ENCODE measurements around the gene DUSP16.

The DUSP16 gene

GRCh38 chr12:12486661-12487240 is 75.9 kb downstream of the DUSP16 start:
- peaks cover 2% of the 10 kb centered on the region for H3K79me1 ChIP-seq (ENCODE audit: low read depth, low read length)
- H4K91ac ChIP-seq (ENCODE audit: low read depth, low read length, poor library complexity), result no peak overlapping the region
- no peak overlapping the region for H3K4me2 ChIP-seq (ENCODE audit: insufficient read depth, low read length, poor library complexity, severe bottlenecking)
- no peak overlapping the region for H2BK15ac ChIP-seq (ENCODE audit: low read length)
- no peaks in the 10 kb centered on the region for H3K4me1 ChIP-seq (ENCODE audit: control insufficient read depth in 2 of 2, insufficient read depth in 1 of 2, low read depth in 1 of 2, low read length in 2 of 2)
- H3K4ac ChIP-seq (ENCODE audit: low read length), result no peak overlapping the region
- no peak overlapping the region for H2AK5ac ChIP-seq (ENCODE audit: low read depth, low read length)
- no peak overlapping the region for H2BK120ac ChIP-seq (ENCODE audit: low read depth, low read length)
- no CpG with 5 or more reads among the region's 6 CpGs for WGBS, 2 donors (ENCODE audit: extremely low coverage in 2 of 2, insufficient read length in 2 of 2, insufficient replicate concordance in 1 of 2)
- no peak overlapping the region for H2AFZ ChIP-seq (ENCODE audit: low read length)
- no peak for DNase-seq (ENCODE audit: low spot score)
- H3K4me3 ChIP-seq (ENCODE audit: low read length in 2 of 2), result no peak overlapping the region
- no peaks in the 10 kb centered on the region for H3K27me3 ChIP-seq (ENCODE audit: control insufficient read depth in 3 of 3, insufficient read depth in 3 of 3, low read depth in 1 of 3, low read length in 3 of 3)
- H3K9me3 ChIP-seq (replicated peaks in 1 of 2; ENCODE audit: control insufficient read depth in 2 of 2, insufficient read depth in 1 of 2, low read depth in 1 of 2, low read length in 2 of 2), result peaks cover 0 to 2% of the 10 kb centered on the region in 2 donors
- H2BK5ac ChIP-seq (ENCODE audit: low read length), result no peak overlapping the region
- H3K14ac ChIP-seq (ENCODE audit: low read length), result no peak overlapping the region
- no peak overlapping the region for H4K8ac ChIP-seq (ENCODE audit: low read depth, low read length)
- H3K18ac ChIP-seq (ENCODE audit: low read length), result no peak overlapping the region
- peaks cover 15 to 62% of the 10 kb centered on the region in 2 donors for H3K36me3 ChIP-seq (replicated peaks in 1 of 2; ENCODE audit: control insufficient read depth in 2 of 2, insufficient read depth in 2 of 2, low read length in 2 of 2)
- H2BK12ac ChIP-seq (ENCODE audit: low read length), result no peak overlapping the region
- no peak overlapping the region for H3K9ac ChIP-seq (ENCODE audit: low read depth, low read length, poor library complexity)
- no peak overlapping the region for H3K27ac ChIP-seq (replicated peaks; ENCODE audit: low read length)
- H3K23ac ChIP-seq (ENCODE audit: low read depth, low read length, poor library complexity), result no peak overlapping the region

GRCh38 chr12:12483438-12483837 is 79.2 kb downstream of the DUSP16 start:
- DNase-seq (ENCODE audit: low spot score), result no peak
- WGBS, 2 donors (ENCODE audit: extremely low coverage in 2 of 2, insufficient read length in 2 of 2, insufficient replicate concordance in 1 of 2), result no CpG with 5 or more reads among the region's 3 CpGs
- Histone ChIP-seq H2BK15ac (ENCODE audit: low read length) (no peak overlapping the region), H3K4me1 (ENCODE audit: control insufficient read depth in 2 of 2, insufficient read depth in 1 of 2, low read depth in 1 of 2, low read length in 2 of 2) (no peaks in the 10 kb centered on the region), H4K91ac (ENCODE audit: low read depth, low read length, poor library complexity) (no peak overlapping the region), H3K4ac (ENCODE audit: low read length) (no peak overlapping the region), H4K8ac (ENCODE audit: low read depth, low read length) (no peak overlapping the region), H2AFZ (ENCODE audit: low read length) (no peak overlapping the region), H3K27me3 (ENCODE audit: control insufficient read depth in 3 of 3, insufficient read depth in 3 of 3, low read depth in 1 of 3, low read length in 3 of 3) (no peaks in the 10 kb centered on the region), H2AK5ac (ENCODE audit: low read depth, low read length) (no peak overlapping the region), H3K4me3 (ENCODE audit: low read length in 2 of 2) (peak overlapping the region in 1 of 2 donors; percentile 59), H3K9ac (ENCODE audit: low read depth, low read length, poor library complexity) (no peak overlapping the region), H3K36me3 (replicated peaks in 1 of 2; ENCODE audit: control insufficient read depth in 2 of 2, insufficient read depth in 2 of 2, low read length in 2 of 2) (peaks cover 18 to 82% of the 10 kb centered on the region in 2 donors), H3K18ac (ENCODE audit: low read length) (no peak overlapping the region), H3K79me1 (ENCODE audit: low read depth, low read length) (peaks cover 2% of the 10 kb centered on the region), H2BK5ac (ENCODE audit: low read length) (no peak overlapping the region), H3K14ac (ENCODE audit: low read length) (no peak overlapping the region), H2BK12ac (ENCODE audit: low read length) (no peak overlapping the region), H3K9me3 (replicated peaks in 1 of 2; ENCODE audit: control insufficient read depth in 2 of 2, insufficient read depth in 1 of 2, low read depth in 1 of 2, low read length in 2 of 2) (peaks cover 0 to 2% of the 10 kb centered on the region in 2 donors), H3K23ac (ENCODE audit: low read depth, low read length, poor library complexity) (no peak overlapping the region), H2BK120ac (ENCODE audit: low read depth, low read length) (no peak overlapping the region), H3K27ac (replicated peaks; ENCODE audit: low read length) (no peak overlapping the region), H3K4me2 (ENCODE audit: insufficient read depth, low read length, poor library complexity, severe bottlenecking) (no peak overlapping the region)

DNA sequence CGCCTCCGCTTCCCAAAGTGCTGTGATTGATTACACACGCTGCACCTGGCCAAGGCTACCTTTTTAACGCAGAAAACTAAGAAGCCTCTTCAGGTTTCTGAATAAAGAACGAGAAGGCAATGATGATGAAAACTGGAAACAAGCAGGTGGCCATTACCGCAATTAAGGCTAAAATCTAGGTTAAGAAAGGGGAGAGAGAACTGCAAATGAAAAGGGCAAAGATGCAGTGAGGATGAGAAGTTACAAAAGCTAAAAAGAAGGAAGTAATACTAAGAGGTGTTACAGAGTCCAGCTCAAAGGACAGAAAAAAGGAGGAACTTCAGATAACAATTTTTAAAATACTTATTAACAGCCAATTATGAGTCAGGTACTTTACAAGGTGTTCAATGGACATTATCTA is 79.7 kb downstream of the DUSP16 start:
- H3K14ac ChIP-seq (ENCODE audit: low read length), result no peak overlapping the region
- no peak overlapping the region for H3K18ac ChIP-seq (ENCODE audit: low read length)
- no peaks in the 10 kb centered on the region for H3K79me1 ChIP-seq (ENCODE audit: low read depth, low read length)
- H3K9me3 ChIP-seq (replicated peaks in 1 of 2; ENCODE audit: control insufficient read depth in 2 of 2, insufficient read depth in 1 of 2, low read depth in 1 of 2, low read length in 2 of 2), result peaks cover 0 to 2% of the 10 kb centered on the region in 2 donors
- no peak overlapping the region for H2BK12ac ChIP-seq (ENCODE audit: low read length)
- no CpG with 5 or more reads among the region's 6 CpGs for WGBS, 2 donors (ENCODE audit: extremely low coverage in 2 of 2, insufficient read length in 2 of 2, insufficient replicate concordance in 1 of 2)
- H2AK5ac ChIP-seq (ENCODE audit: low read depth, low read length), result no peak overlapping the region
- no peak overlapping the region for H2BK5ac ChIP-seq (ENCODE audit: low read length)
- H3K4me3 ChIP-seq (ENCODE audit: low read length in 2 of 2), result no peak overlapping the region
- H3K27me3 ChIP-seq (ENCODE audit: control insufficient read depth in 3 of 3, insufficient read depth in 3 of 3, low read depth in 1 of 3, low read length in 3 of 3), result no peaks in the 10 kb centered on the region
- H4K91ac ChIP-seq (ENCODE audit: low read depth, low read length, poor library complexity), result no peak overlapping the region
- H2AFZ ChIP-seq (ENCODE audit: low read length), result no peak overlapping the region
- no peak overlapping the region for H4K8ac ChIP-seq (ENCODE audit: low read depth, low read length)
- H3K4me1 ChIP-seq (ENCODE audit: control insufficient read depth in 2 of 2, insufficient read depth in 1 of 2, low read depth in 1 of 2, low read length in 2 of 2), result no peaks in the 10 kb centered on the region
- no peak overlapping the region for H3K4me2 ChIP-seq (ENCODE audit: insufficient read depth, low read length, poor library complexity, severe bottlenecking)
- H3K27ac ChIP-seq (replicated peaks; ENCODE audit: low read length), result no peak overlapping the region
- no peak overlapping the region for H3K4ac ChIP-seq (ENCODE audit: low read length)
- no peak overlapping the region for H2BK120ac ChIP-seq (ENCODE audit: low read depth, low read length)
- H2BK15ac ChIP-seq (ENCODE audit: low read length), result no peak overlapping the region
- H3K36me3 ChIP-seq (replicated peaks in 1 of 2; ENCODE audit: control insufficient read depth in 2 of 2, insufficient read depth in 2 of 2, low read length in 2 of 2), result peaks cover 18 to 80% of the 10 kb centered on the region in 2 donors
- H3K9ac ChIP-seq (ENCODE audit: low read depth, low read length, poor library complexity), result no peak overlapping the region
- no peak for DNase-seq (ENCODE audit: low spot score)
- no peak overlapping the region for H3K23ac ChIP-seq (ENCODE audit: low read depth, low read length, poor library complexity)

DNA sequence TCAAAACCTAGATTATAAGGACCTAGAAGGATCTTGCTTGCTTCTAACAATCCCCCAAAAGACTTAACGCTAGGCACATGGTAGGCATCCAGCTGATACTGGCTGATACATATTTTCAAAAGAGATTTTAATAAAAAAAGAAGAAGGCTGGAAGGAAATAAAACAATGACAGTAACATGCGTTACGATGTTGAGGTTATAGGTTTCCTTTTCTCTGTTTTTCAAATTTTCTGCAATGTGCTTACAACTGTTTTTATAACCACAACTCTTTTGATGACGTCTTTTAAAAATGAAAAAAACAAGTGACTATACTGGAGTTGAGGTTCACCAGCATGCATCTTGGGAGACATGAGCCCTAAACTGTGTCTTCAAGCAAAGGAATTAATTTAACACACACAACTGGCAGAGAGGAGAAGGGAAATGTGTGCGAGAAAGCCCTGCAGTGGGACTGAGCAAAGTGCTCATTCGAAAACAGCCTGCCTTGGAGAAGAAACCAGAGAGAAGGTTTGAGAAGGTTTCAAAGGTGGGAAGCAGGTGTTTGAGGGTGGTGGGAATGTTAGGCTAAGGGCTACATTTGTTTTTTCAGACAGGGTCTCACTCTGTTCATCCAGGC is 80.4 kb downstream of the DUSP16 start:
- H3K79me1 ChIP-seq (ENCODE audit: low read depth, low read length), result no peaks in the 10 kb centered on the region
- H3K18ac ChIP-seq (ENCODE audit: low read length), result no peak overlapping the region
- DNase-seq (ENCODE audit: low spot score), result no peak
- H3K4me2 ChIP-seq (ENCODE audit: insufficient read depth, low read length, poor library complexity, severe bottlenecking), result no peak overlapping the region
- no peak overlapping the region for H2AFZ ChIP-seq (ENCODE audit: low read length)
- H3K27ac ChIP-seq (replicated peaks; ENCODE audit: low read length), result no peak overlapping the region
- no peaks in the 10 kb centered on the region for H3K4me1 ChIP-seq (ENCODE audit: control insufficient read depth in 2 of 2, insufficient read depth in 1 of 2, low read depth in 1 of 2, low read length in 2 of 2)
- no peak overlapping the region for H2BK12ac ChIP-seq (ENCODE audit: low read length)
- peaks cover 0 to 2% of the 10 kb centered on the region in 2 donors for H3K9me3 ChIP-seq (replicated peaks in 1 of 2; ENCODE audit: control insufficient read depth in 2 of 2, insufficient read depth in 1 of 2, low read depth in 1 of 2, low read length in 2 of 2)
- no peak overlapping the region for H3K23ac ChIP-seq (ENCODE audit: low read depth, low read length, poor library complexity)
- H3K14ac ChIP-seq (ENCODE audit: low read length), result no peak overlapping the region
- no peaks in the 10 kb centered on the region for H3K27me3 ChIP-seq (ENCODE audit: control insufficient read depth in 3 of 3, insufficient read depth in 3 of 3, low read depth in 1 of 3, low read length in 3 of 3)
- H2BK120ac ChIP-seq (ENCODE audit: low read depth, low read length), result no peak overlapping the region
- WGBS, 2 donors (ENCODE audit: extremely low coverage in 2 of 2, insufficient read length in 2 of 2, insufficient replicate concordance in 1 of 2), result no CpG with 5 or more reads among the region's 6 CpGs
- H2AK5ac ChIP-seq (ENCODE audit: low read depth, low read length), result no peak overlapping the region
- H3K4me3 ChIP-seq (ENCODE audit: low read length in 2 of 2), result no peak overlapping the region
- H2BK15ac ChIP-seq (ENCODE audit: low read length), result no peak overlapping the region
- no peak overlapping the region for H2BK5ac ChIP-seq (ENCODE audit: low read length)
- no peak overlapping the region for H3K9ac ChIP-seq (ENCODE audit: low read depth, low read length, poor library complexity)
- no peak overlapping the region for H4K8ac ChIP-seq (ENCODE audit: low read depth, low read length)
- peaks cover 23 to 87% of the 10 kb centered on the region in 2 donors for H3K36me3 ChIP-seq (replicated peaks in 1 of 2; ENCODE audit: control insufficient read depth in 2 of 2, insufficient read depth in 2 of 2, low read length in 2 of 2)
- H3K4ac ChIP-seq (ENCODE audit: low read length), result no peak overlapping the region
- no peak overlapping the region for H4K91ac ChIP-seq (ENCODE audit: low read depth, low read length, poor library complexity)
